ENCODE results near the gene LCK.

LCK gene

DNA sequence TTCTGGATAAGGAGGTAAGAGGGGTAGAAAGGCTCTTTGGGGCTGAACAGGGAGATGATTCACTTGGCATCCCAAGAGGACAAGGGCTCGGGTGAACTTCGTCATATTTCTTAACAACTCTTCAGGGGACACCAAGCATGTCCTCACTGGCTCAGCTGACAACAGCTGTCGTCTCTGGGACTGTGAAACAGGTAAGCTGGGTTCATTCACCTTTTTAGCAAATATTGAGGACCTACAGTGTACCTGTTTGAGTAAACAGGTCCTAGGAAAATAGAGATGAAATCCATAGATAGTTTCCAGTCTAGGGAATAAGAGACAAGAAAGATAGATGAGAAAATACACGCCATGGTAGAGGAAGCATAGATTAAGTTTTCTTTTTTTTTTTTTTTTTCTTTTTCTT lies 26.8 kb upstream of the LCK start:
- Histone ChIP-seq H3K4me1 (ENCODE audit: low read length) (peaks cover 5% of the 10 kb centered on the region; the same call in 1 of the 2 replicates), H3K79me2 (ENCODE audit: low read length) (peaks cover 39% of the 10 kb centered on the region), H4K20me1 (ENCODE audit: insufficient read depth, low read length) (no peaks in the 10 kb centered on the region), H3K9me3 (replicated peaks; ENCODE audit: insufficient read depth, low read length) (no peaks in the 10 kb centered on the region), H2AFZ (ENCODE audit: low read length) (no peak overlapping the region), H3K4me2 (ENCODE audit: low read depth, low read length) (no peak overlapping the region), H3K9ac (ENCODE audit: low read length) (no peak overlapping the region), H3K27me3 (replicated peaks; ENCODE audit: insufficient read depth, low read length) (no peaks in the 10 kb centered on the region), H3K36me3 (replicated peaks; ENCODE audit: insufficient read depth, low read length) (peaks cover 7% of the 10 kb centered on the region; the same call in 1 of the 2 replicates), H3K9me2 (replicated peaks; ENCODE audit: insufficient read depth, low read length) (no peaks in the 10 kb centered on the region), H3F3A (ENCODE audit: insufficient read depth, low read length) (no peaks in the 10 kb centered on the region), H3K27ac (ENCODE audit: low read length) (no peak overlapping the region), H3K4me3 (ENCODE audit: low read length) (no peak overlapping the region)
- no peak for DNase-seq
- TF ChIP-seq EZH2 (optimal IDR thresholded peaks at IDR 0.05; ENCODE audit: low read depth, low read length) (no peak), EZH2phosphoT487 (IDR thresholded peaks at IDR 0.05; ENCODE audit: low read length) (no peak)
- TF ChIP-seq, protein P1, sequence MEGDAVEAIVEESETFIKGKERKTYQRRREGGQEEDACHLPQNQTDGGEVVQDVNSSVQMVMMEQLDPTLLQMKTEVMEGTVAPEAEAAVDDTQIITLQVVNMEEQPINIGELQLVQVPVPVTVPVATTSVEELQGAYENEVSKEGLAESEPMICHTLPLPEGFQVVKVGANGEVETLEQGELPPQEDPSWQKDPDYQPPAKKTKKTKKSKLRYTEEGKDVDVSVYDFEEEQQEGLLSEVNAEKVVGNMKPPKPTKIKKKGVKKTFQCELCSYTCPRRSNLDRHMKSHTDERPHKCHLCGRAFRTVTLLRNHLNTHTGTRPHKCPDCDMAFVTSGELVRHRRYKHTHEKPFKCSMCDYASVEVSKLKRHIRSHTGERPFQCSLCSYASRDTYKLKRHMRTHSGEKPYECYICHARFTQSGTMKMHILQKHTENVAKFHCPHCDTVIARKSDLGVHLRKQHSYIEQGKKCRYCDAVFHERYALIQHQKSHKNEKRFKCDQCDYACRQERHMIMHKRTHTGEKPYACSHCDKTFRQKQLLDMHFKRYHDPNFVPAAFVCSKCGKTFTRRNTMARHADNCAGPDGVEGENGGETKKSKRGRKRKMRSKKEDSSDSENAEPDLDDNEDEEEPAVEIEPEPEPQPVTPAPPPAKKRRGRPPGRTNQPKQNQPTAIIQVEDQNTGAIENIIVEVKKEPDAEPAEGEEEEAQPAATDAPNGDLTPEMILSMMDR (IDR thresholded peaks at IDR 0.05; ENCODE audit: low read length): no peak

DNA sequence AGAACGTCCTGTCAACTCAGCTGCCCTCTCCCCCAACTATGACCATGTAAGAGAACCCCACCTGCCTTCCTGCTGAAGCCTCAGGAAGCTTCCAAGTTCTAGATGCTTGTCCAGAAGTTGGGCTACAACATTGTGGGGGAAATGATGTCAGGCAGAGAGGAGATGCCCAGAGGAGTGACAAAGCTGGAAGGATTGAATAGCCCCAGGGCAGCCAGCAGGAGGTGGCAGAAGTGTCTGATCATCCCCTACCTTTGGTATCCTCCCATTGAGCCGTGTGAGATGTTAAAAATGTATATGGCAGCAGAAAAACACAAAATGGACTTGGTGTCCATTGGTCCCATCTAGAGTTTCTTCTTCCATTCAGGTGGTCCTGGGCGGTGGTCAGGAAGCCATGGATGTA lies 22.3 kb upstream of the LCK start:
- Histone ChIP-seq H3K79me2 (ENCODE audit: low read length) (peaks cover 14% of the 10 kb centered on the region), H3K9me2 (replicated peaks; ENCODE audit: insufficient read depth, low read length) (no peaks in the 10 kb centered on the region), H3K27me3 (replicated peaks; ENCODE audit: insufficient read depth, low read length) (no peaks in the 10 kb centered on the region), H3K27ac (ENCODE audit: low read length) (no peak overlapping the region), H3K9me3 (replicated peaks; ENCODE audit: insufficient read depth, low read length) (no peaks in the 10 kb centered on the region), H3K9ac (ENCODE audit: low read length) (no peak overlapping the region), H4K20me1 (ENCODE audit: insufficient read depth, low read length) (no peaks in the 10 kb centered on the region), H3K4me1 (ENCODE audit: low read length) (0 out of 2 replicates have a peak, but pooled peaks cover 2% of the 10 kb centered on the region), H2AFZ (ENCODE audit: low read length) (no peak overlapping the region), H3K36me3 (replicated peaks; ENCODE audit: insufficient read depth, low read length) (peaks cover 7% of the 10 kb centered on the region), H3K4me2 (ENCODE audit: low read depth, low read length) (no peak overlapping the region), H3F3A (ENCODE audit: insufficient read depth, low read length) (no peaks in the 10 kb centered on the region), H3K4me3 (ENCODE audit: low read length) (no peak overlapping the region)
- DNase-seq: no peak
- TF ChIP-seq EZH2phosphoT487 (IDR thresholded peaks at IDR 0.05; ENCODE audit: low read length): no peak
- no peak for TF ChIP-seq EZH2 (optimal IDR thresholded peaks at IDR 0.05; ENCODE audit: low read depth, low read length)
- TF ChIP-seq, protein P1 (IDR thresholded peaks at IDR 0.05; ENCODE audit: low read length): no peak

DNA sequence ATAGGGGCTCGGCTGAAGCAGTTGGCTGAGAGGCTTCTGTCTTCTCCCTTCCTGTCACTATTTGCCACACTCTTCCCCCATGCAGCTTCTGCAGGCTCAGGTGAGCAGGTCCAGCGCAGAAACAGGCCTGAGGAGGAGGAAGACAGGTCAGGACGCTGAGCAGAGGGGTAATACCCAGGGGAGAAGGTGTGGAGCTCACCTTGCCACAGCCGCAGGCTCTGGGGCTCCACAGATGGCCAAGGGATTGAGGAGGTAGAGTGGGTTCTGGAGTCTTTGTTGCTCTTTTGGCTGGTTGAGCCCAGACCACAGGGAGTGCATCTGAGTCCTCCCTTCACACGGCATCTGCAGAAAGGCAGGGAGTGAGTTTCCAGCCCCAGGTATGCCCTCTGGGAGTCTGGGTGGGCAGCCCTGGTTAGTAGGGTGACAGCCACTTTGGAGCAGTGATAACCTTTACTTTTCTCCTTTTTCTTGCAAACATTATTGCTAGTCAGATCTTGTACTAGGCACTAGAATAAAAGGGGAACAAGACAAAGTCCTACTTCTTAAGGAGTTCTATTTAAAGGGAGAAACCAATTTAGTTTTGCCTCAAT lies 19.1 kb upstream of the LCK start:
- Histone ChIP-seq H3K4me2 (ENCODE audit: low read depth, low read length) (no peak overlapping the region), H3K4me3 (ENCODE audit: low read length) (no peak overlapping the region), H3K27ac (ENCODE audit: low read length) (no peak overlapping the region), H3F3A (ENCODE audit: insufficient read depth, low read length) (no peaks in the 10 kb centered on the region), H3K4me1 (ENCODE audit: low read length) (no peaks in the 10 kb centered on the region), H3K79me2 (ENCODE audit: low read length) (no peaks in the 10 kb centered on the region), H3K36me3 (replicated peaks; ENCODE audit: insufficient read depth, low read length) (peaks cover 4% of the 10 kb centered on the region), H2AFZ (ENCODE audit: low read length) (no peak overlapping the region), H3K9me2 (replicated peaks; ENCODE audit: insufficient read depth, low read length) (no peaks in the 10 kb centered on the region), H4K20me1 (ENCODE audit: insufficient read depth, low read length) (no peaks in the 10 kb centered on the region), H3K9ac (ENCODE audit: low read length) (no peak overlapping the region), H3K27me3 (replicated peaks; ENCODE audit: insufficient read depth, low read length) (no peaks in the 10 kb centered on the region), H3K9me3 (replicated peaks; ENCODE audit: insufficient read depth, low read length) (no peaks in the 10 kb centered on the region)
- no peak for DNase-seq
- TF ChIP-seq, protein P1 (IDR thresholded peaks at IDR 0.05; ENCODE audit: low read length): no peak
- TF ChIP-seq EZH2phosphoT487 (IDR thresholded peaks at IDR 0.05; ENCODE audit: low read length) (no peak), EZH2 (optimal IDR thresholded peaks at IDR 0.05; ENCODE audit: low read depth, low read length) (no peak)

Data from MM.1S (cell line).